ENCODE data around the gene P2RY8.
"Not testable (repeated sequence)": the region's sequence is repeated elsewhere in the genome, so short reads cannot be mapped to it uniquely, and the experiment has no call there.

DNA sequence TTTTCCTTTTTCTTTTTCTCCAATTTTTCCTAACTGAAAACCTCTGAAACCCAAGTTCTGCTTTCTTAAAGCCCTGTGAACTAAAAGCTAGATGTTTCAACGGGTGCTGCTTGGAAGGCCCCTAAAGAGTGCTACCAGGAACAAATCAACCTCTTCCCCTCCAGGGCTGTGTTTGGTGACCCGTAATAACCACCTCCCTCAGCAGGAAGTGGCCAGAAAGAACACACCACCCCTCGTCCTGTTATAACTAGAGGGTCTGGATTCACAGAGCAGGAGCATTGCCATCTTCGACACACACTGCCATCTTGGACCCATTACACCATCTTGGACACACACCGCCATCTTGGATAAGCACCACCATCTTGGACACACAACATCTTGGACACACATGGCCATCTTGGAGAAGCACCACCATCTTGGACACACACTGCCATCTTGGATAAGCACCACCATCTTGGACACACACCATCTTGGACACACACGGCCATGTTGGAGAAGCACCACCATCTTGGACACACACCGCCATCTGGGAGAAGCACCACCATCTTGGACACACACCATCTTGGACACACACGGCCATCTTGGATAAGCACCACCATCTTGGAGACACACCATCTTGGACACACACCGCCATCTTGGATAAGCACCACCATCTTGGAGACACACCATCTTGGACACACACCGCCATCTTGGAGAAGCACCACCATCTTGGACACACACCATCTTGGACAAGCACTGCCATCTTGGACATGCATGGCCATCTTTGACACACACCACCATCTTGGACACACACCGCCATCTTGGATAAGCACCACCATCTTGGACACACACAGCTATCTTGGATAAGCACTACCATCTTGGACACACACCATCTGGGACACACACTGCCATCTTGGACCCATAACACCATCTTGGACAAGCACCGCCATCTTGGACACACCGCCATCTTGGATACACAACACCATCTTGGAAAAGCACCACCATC, 89.7 kb downstream of the P2RY8 start:
- not testable (repeated sequence) for TF ChIP-seq POLR2AphosphoS5 (IDR thresholded peaks at IDR 0.05)
- TF ChIP-seq, protein P1, sequence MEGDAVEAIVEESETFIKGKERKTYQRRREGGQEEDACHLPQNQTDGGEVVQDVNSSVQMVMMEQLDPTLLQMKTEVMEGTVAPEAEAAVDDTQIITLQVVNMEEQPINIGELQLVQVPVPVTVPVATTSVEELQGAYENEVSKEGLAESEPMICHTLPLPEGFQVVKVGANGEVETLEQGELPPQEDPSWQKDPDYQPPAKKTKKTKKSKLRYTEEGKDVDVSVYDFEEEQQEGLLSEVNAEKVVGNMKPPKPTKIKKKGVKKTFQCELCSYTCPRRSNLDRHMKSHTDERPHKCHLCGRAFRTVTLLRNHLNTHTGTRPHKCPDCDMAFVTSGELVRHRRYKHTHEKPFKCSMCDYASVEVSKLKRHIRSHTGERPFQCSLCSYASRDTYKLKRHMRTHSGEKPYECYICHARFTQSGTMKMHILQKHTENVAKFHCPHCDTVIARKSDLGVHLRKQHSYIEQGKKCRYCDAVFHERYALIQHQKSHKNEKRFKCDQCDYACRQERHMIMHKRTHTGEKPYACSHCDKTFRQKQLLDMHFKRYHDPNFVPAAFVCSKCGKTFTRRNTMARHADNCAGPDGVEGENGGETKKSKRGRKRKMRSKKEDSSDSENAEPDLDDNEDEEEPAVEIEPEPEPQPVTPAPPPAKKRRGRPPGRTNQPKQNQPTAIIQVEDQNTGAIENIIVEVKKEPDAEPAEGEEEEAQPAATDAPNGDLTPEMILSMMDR (IDR thresholded peaks at IDR 0.05), result not testable (repeated sequence)

All from upper lobe of left lung (tissue), 4 donors.